SK-N-MC (cell line): ENCODE results near the gene SCN9A.

Experiments used
- DNase-seq: peaks from one replicate; pipeline ENCODE4 v3.0.0-alpha.2; 2011; ENCODE audit warnings: low read depth, low spot score
- H3K27ac ChIP-seq: fragments of 200-600 bp; sonication (generic); 2 replicates; pipeline ENCODE4 v1.5.1; 2016; ENCODE audit warnings: mixed run types
- H3K36me3 ChIP-seq: fragments of 200-600 bp; sonication (generic); 2 replicates; pipeline ENCODE4 v1.6.1; 2017; ENCODE audit warnings: antibody characterized with exemption, low read length, mixed read lengths; ENCODE audit not compliant: insufficient read depth
- H3K4me3 ChIP-seq: fragments of 200-600 bp; sonication (generic); 2 replicates; pipeline ENCODE4 v1.5.1; 2016
- H3K9ac ChIP-seq: fragments of 200-600 bp; sonication (generic); 2 replicates; pipeline ENCODE4 v1.8.0; 2017; ENCODE audit warnings: mixed run types, mixed read lengths; ENCODE audit not compliant: insufficient read length
- H3K9me3 ChIP-seq: fragments of 200-600 bp; sonication (generic); 2 replicates; pipeline ENCODE4 v1.6.1; 2017; ENCODE audit warnings: low read depth, mild to moderate bottlenecking, antibody characterized with exemption, low read length, moderate library complexity, mixed read lengths
- EZH2 ChIP-seq: fragments of 200-600 bp; sonication (generic); IDR thresholded peaks from one replicate; pipeline ENCODE4 v1.6.1; 2017; ENCODE audit warnings: antibody characterized with exemption
- FOXP2 ChIP-seq: optimal IDR thresholded peaks from 2 replicates; pipeline ENCODE3; 2011; ENCODE audit warnings: mild to moderate bottlenecking, moderate library complexity; ENCODE audit not compliant: insufficient read depth; ENCODE audit errors: extremely low read length, control extremely low read depth
- POLR2AphosphoS5 ChIP-seq: IDR thresholded peaks from 2 replicates; pipeline ENCODE4 v1.6.1; 2012; ENCODE audit warnings: mild to moderate bottlenecking, low read depth, low read length, borderline replicate concordance

The SCN9A gene

DNA sequence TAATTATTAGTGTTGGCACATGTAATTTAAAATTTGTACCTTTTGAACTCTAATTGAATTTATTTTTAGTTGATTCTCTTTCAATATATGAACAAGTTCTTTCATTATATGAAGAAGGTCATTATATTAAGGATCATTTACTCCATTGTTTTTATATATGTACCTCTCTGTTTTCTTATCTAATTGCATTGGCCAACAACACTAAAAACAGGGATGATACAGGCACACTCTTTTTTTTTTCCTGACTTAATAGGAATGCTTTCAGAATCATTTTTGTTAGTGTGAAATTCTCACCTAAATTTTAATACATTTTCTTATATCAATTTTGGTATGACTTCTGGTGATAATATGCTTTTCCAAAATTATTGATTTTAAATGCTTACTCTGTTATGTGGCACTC is 173.0 kb downstream of the SCN9A start:
- H3K4me3 ChIP-seq, result no peak overlapping the region
- no peak for TF ChIP-seq POLR2AphosphoS5
- TF ChIP-seq EZH2, result no peak
- TF ChIP-seq FOXP2, result no peak
- no peak overlapping the region for H3K27ac ChIP-seq
- H3K36me3 ChIP-seq, result no peaks in the 10 kb centered on the region
- DNase-seq, result no peak
- H3K9me3 ChIP-seq, result no peaks in the 10 kb centered on the region
- no peak overlapping the region for H3K9ac ChIP-seq

DNA sequence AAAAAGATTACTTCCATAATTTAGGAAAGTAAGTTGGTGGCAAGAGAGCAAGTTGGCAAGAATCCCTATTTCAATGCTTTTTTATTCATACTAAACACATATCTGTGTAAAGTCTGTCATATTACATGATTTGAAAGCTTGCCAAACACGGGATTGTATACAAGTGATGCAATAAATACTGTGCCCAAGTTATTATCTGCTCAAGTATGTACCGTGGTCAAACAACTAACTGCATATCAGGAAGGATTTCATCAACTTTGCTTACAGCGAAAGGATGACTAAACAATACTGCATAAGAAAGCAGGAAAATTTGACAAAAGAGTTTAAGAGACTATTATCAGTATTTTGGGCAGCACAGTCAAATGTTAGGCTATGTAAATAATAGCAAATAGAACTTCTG is 178.3 kb downstream of the SCN9A start:
- no peak overlapping the region for H3K4me3 ChIP-seq
- no peak for DNase-seq
- H3K9me3 ChIP-seq, result no peaks in the 10 kb centered on the region
- H3K27ac ChIP-seq, result no peak overlapping the region
- no peak overlapping the region for H3K9ac ChIP-seq
- no peaks in the 10 kb centered on the region for H3K36me3 ChIP-seq
- no peak for TF ChIP-seq EZH2
- TF ChIP-seq POLR2AphosphoS5, result no peak
- TF ChIP-seq FOXP2, result no peak

DNA sequence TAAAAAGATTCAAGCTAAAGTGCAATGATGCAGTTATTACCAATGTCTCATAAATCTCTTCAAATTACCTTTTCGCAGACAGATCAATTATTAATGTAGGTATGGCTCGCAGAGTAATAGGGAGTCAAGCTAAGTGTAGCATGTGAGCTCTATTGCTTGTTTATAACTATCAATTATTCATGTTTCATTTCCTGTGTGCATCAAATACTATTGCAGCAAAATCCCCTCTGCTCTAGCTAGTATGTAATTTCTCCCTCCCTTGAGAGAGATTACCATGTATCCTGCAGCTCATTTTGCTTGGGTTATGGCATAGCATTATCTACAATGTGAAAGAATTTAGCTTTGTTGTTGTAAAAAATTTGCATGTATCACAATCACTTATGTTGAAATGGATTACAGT is 182.3 kb downstream of the SCN9A start:
- Histone ChIP-seq H3K36me3 (no peaks in the 10 kb centered on the region), H3K9ac (no peak overlapping the region), H3K27ac (peak overlapping the region; percentile 55; the same call in 1 of the 2 replicates), H3K9me3 (no peaks in the 10 kb centered on the region), H3K4me3 (0 out of 2 replicates have a peak overlapping the region, but pooled peaks have one; percentile 20)
- DNase-seq, result peak; percentile 73
- TF ChIP-seq EZH2, result no peak
- TF ChIP-seq FOXP2, result peak; percentile 82

DNA sequence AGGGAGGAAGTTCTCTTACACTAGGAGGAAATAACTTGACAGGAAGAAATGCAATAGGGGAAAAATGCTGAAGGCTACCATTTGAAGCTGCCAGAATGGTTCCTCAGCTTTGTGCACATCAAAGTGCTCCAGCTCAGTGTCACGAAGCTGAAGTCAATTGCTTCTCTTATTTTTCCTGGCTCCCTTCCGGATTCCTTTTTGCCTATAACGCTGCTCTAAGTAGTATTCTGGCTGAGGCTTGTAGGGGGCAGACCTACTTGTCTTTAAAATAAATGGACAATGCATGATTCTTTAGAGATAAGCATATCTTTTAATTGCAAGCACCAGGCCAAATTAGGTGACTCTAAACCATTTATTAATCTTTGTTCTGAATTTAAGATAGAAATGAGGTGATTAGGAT is 187.7 kb downstream of the SCN9A start:
- no peak for DNase-seq
- Histone ChIP-seq H3K36me3 (no peaks in the 10 kb centered on the region), H3K4me3 (peak overlapping the region; percentile 24; the same call in 1 of the 2 replicates), H3K27ac (0 out of 2 replicates have a peak overlapping the region, but pooled peaks have one; percentile 3), H3K9me3 (no peaks in the 10 kb centered on the region), H3K9ac (no peak overlapping the region)
- no peak for TF ChIP-seq FOXP2
- TF ChIP-seq POLR2AphosphoS5, result no peak
- TF ChIP-seq EZH2, result no peak

DNA sequence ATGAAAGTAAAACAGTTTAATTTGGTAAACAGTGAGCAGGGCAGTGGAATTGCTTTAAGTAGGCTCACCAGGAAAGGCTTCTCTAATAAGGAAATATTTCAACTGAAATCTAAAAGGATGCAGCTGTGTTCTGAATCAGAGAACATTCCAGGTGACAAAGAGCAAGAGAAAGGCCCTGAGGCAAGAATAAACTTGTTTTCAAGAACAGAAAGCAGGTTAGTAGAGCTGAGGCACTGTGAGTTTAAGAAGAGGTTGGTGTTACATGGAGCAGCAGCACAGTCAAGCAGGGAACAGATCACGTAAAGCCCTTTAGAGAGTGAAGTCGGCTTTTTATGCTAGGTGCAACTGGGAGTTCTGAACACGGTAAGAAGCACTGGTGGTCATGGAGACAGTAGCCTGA is 191.0 kb downstream of the SCN9A start:
- H3K27ac ChIP-seq, result no peak overlapping the region
- no peaks in the 10 kb centered on the region for H3K9me3 ChIP-seq
- no peak for DNase-seq
- no peak overlapping the region for H3K4me3 ChIP-seq
- TF ChIP-seq POLR2AphosphoS5 (no peak), FOXP2 (no peak), EZH2 (no peak)
- no peak overlapping the region for H3K9ac ChIP-seq
- no peaks in the 10 kb centered on the region for H3K36me3 ChIP-seq

DNA sequence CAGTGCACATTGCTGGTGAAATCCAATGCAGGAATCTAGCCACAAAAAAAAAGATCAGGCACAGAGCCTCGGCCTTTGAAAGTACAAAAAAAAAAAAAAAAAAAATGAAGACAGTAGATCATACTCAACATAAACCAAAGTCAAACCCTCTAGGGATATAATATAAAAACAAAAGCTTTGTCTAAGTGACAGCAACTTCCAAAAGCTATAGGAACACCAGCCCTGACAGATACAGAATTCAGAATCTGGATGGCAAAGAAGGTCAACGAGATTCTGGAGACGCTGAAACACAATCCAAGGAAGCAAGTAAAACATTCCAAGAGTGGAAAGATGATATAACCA is 194.0 kb downstream of the SCN9A start:
- no peaks in the 10 kb centered on the region for H3K36me3 ChIP-seq
- no peak for TF ChIP-seq FOXP2
- no peak for TF ChIP-seq POLR2AphosphoS5
- TF ChIP-seq EZH2, result no peak
- no peaks in the 10 kb centered on the region for H3K9me3 ChIP-seq
- H3K4me3 ChIP-seq, result no peak overlapping the region
- no peak overlapping the region for H3K9ac ChIP-seq
- no peak for DNase-seq
- no peak overlapping the region for H3K27ac ChIP-seq

DNA sequence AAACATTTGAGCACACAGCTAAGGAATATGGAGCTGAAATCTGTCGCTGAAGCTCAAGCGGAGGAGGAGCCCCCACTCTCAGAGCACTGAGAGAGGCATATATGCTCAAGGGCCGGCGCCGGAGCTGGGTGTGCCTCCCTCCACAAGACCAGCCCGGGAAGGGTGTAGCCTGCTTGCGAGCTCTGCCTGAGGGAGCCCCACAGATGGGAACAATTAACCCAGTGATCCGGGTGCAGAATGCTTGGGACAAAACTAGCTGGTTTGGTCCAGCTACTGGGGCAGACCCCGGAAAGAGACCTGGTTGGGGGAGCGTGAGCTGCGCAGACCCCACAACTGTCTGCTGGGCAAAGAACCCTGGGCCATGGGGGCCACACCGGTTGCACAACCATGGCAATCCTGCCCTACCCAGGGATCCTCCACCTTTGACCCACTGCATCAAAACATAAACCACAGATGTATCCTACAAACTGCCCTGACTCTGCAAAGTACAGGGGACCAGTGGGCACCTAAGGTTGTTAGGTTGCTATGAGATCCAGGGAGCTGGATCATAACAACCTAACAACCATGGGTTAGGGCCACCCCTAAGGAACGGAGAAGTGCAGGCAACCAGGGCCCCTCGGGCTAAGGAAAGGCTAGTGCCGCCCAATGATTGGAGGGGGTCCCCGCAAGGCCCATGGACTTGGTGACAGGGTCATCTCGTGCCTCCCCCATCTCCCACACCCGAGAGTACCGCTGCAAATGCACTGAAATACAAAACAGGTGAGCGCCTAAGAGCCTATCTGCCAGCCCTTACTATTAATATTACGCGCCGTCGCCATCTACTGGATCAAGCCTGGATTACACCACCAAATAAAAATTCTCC is 194.6 kb downstream of the SCN9A start:
- no peak overlapping the region for H3K9ac ChIP-seq
- no peaks in the 10 kb centered on the region for H3K9me3 ChIP-seq
- no peaks in the 10 kb centered on the region for H3K36me3 ChIP-seq
- H3K27ac ChIP-seq, result no peak overlapping the region
- no peak overlapping the region for H3K4me3 ChIP-seq
- no peak for DNase-seq
- TF ChIP-seq EZH2 (no peak), POLR2AphosphoS5 (no peak), FOXP2 (no peak)

DNA sequence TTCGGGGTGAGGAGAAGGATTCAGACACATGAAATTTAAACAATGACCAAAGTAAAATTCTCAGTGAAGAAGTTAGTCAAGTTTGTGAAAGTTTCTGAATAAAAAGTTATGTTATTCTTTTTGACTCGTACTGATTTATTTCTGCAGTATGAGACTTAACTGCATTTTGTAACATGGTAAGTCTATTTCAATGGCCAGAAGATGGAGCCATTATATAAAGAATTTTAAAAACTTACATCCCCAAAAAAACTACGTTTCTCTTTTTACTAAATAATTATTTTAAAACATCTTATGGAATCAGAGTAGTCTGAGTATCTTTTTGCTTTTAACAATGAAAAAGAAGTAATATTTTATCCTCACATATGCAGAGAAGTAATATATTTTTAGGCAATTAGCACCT is 196.5 kb downstream of the SCN9A start:
- no peak for TF ChIP-seq FOXP2
- no peak overlapping the region for H3K27ac ChIP-seq
- H3K9ac ChIP-seq, result no peak overlapping the region
- no peaks in the 10 kb centered on the region for H3K9me3 ChIP-seq
- H3K36me3 ChIP-seq, result no peaks in the 10 kb centered on the region
- DNase-seq, result no peak
- H3K4me3 ChIP-seq, result no peak overlapping the region

DNA sequence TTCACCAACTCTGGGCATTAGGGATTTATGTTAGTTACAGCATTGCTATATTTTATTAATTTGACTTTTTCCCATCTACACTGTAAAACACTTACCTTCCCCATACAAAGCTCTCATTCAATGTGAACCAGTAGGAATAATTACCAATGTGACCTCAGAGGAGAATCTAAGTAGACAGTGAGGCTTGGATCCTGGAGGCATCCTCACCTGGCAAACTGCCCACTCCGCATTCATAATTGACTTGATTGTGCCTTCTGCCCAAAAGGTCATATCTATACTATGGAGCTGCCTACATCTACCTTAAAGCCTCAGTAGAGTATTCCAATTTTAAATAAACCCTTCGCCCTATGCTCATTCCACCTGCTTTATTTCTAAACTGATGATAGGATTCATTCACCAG is 202.5 kb downstream of the SCN9A start:
- Histone ChIP-seq H3K27ac (no peak overlapping the region), H3K36me3 (no peaks in the 10 kb centered on the region), H3K9ac (no peak overlapping the region), H3K9me3 (no peaks in the 10 kb centered on the region), H3K4me3 (no peak overlapping the region)
- no peak for DNase-seq
- TF ChIP-seq POLR2AphosphoS5 (no peak), FOXP2 (no peak), EZH2 (no peak)
